Activated CD8-positive, alpha-beta T cell treated with anti-CD3 and anti-CD28 coated beads, Interleukin-2, amount 10 ng/mL, durations not matched to agents 7 days and 5 days (primary cell): ENCODE results near the gene CTBS. TPM values are rescaled to one million over a fixed set of nuclear protein-coding genes. Genes with fewer than 3 reads are reported as not detected.
A peak's percentile ranks its signal among the peaks of the same experiment; 100 is the strongest.
"Not testable (repeated sequence)": the region's sequence is repeated elsewhere in the genome, so short reads cannot be mapped to it uniquely, and the experiment has no call there.

Experiments used
- ATAC-seq: fragments of 150-1000 bp; cut with Tn5 transposase; one replicate; pipeline ENCODE4 v1.10.0; 2021; ENCODE audit warnings: moderate library complexity
- CTCF ChIA-PET: fragments of 350-600 bp; sonication (Branson Sonifier 250); formaldehyde crosslinking; loops from one replicate; lab custom pipeline; 2021; ENCODE audit warnings: antibody characterized with exemption; lab: Charles Lee
- POLR2A ChIA-PET: fragments of 350-600 bp; sonication (Branson Sonifier 250); formaldehyde crosslinking; loops from one replicate; lab custom pipeline; 2021; ENCODE audit warnings: antibody characterized with exemption; lab: Charles Lee
- DNase-seq: peaks from one replicate; pipeline ENCODE4 v3.0.0-alpha.2; 2020
- H3K27ac Mint-ChIP-seq: one replicate; pipeline ENCODE4 v1.8.0; 2021; ENCODE audit warnings: mild to moderate bottlenecking, mixed read lengths
- H3K27me3 Mint-ChIP-seq: one replicate; pipeline ENCODE4 v1.8.0; 2021; ENCODE audit warnings: low read depth, mixed read lengths
- H3K36me3 Mint-ChIP-seq: one replicate; pipeline ENCODE4 v1.8.0; 2021; ENCODE audit warnings: low read depth, mixed read lengths
- H3K4me1 Mint-ChIP-seq: one replicate; pipeline ENCODE4 v1.8.0; 2021; ENCODE audit warnings: low read depth, mixed read lengths
- H3K4me3 Mint-ChIP-seq: one replicate; pipeline ENCODE4 v1.8.0; 2021; ENCODE audit warnings: mild to moderate bottlenecking, mixed read lengths
- H3K9me3 Mint-ChIP-seq: one replicate; pipeline ENCODE4 v1.8.0; 2022; ENCODE audit warnings: mixed read lengths; ENCODE audit not compliant: insufficient read depth
- total RNA-seq, 2 experiments: library from RNA; stranded (reverse); gene quantifications; one replicate each; pipeline ENCODE4 v1.2.3, GENCODE V29; 2021

CTBS gene
- total RNA-seq, 2 experiments from 2014 or later = 12.3 to 12.7 TPM

- no peak overlapping the region for H3K4me3 Mint-ChIP-seq
- POLR2A ChIA-PET = interaction anchor here (0.6 kb wide), 1 partner anchor 121 kb away, joined by 5 read pairs; no protein-coding TSS in a partner anchor
- H3K36me3 Mint-ChIP-seq = peaks cover 7% of the 10 kb centered on the region
- H3K27me3 Mint-ChIP-seq = no peaks in the 10 kb centered on the region
- no peak overlapping the region for H3K27ac Mint-ChIP-seq
- peaks cover 23% of the 10 kb centered on the region for H3K4me1 Mint-ChIP-seq
- ATAC-seq = no peak
- H3K9me3 Mint-ChIP-seq = no peaks in the 10 kb centered on the region
- CTCF ChIA-PET = interaction anchor here (0.7 to 2.0 kb wide), 3 partner anchors 31 to 212 kb away, joined by 3 to 4 read pairs (median 4); no protein-coding TSS in a partner anchor
- DNase-seq = no peak
Measured at GRCh38 chr1:84541679-84542078, 32.6 kb downstream of the CTBS start.

DNA sequence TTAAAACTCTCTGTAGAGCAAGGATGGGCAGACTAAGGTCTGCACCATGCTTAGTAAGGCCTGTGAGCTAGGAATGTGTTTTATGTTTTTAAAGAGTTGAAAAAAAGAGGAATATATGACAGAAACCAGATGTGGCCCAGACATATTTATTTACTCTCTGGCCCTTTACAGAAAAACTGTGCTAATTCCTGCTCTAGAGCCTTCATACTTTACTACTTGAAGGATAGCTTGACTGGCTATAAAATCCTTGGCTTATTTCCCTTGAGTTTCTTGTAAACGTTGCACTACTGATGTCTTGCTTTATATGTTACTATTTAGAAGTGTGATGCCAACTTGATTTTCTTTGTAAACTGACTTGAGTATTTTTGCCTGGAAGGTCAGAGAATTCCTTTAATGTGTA is 33.5 kb downstream of the CTBS start:
- H3K4me3 Mint-ChIP-seq = no peak overlapping the region
- H3K36me3 Mint-ChIP-seq = peaks cover 7% of the 10 kb centered on the region
- no peak for ATAC-seq
- no peak overlapping the region for H3K27ac Mint-ChIP-seq
- DNase-seq = no peak
- ChIA-PET POLR2A (no interaction called here), CTCF (interaction anchor here (0.8 to 1.2 kb wide), 2 partner anchors 79 to 98 kb away, joined by 4 read pairs; no protein-coding TSS in a partner anchor)
- H3K9me3 Mint-ChIP-seq = no peaks in the 10 kb centered on the region
- H3K27me3 Mint-ChIP-seq = no peaks in the 10 kb centered on the region
- peaks cover 23% of the 10 kb centered on the region for H3K4me1 Mint-ChIP-seq

- peaks cover 23% of the 10 kb centered on the region for H3K4me1 Mint-ChIP-seq
- H3K27ac Mint-ChIP-seq = no peak overlapping the region
- H3K27me3 Mint-ChIP-seq = no peaks in the 10 kb centered on the region
- H3K36me3 Mint-ChIP-seq = peaks cover 7% of the 10 kb centered on the region
- H3K4me3 Mint-ChIP-seq = no peak overlapping the region
- H3K9me3 Mint-ChIP-seq = no peaks in the 10 kb centered on the region
- ChIA-PET CTCF (interaction anchor here (1.2 kb wide), 1 partner anchor 97 kb away, joined by 4 read pairs; no protein-coding TSS in a partner anchor), POLR2A (no interaction called here)
- no peak for ATAC-seq
- DNase-seq = no peak
Measured at GRCh38 chr1:84539972-84540371, 34.3 kb downstream of the CTBS start.

- Mint-ChIP-seq H3K4me3 (no peak overlapping the region), H3K27me3 (no peaks in the 10 kb centered on the region), H3K27ac (no peak overlapping the region), H3K36me3 (peaks cover 7% of the 10 kb centered on the region), H3K9me3 (no peaks in the 10 kb centered on the region), H3K4me1 (peaks cover 23% of the 10 kb centered on the region)
- no peak for DNase-seq
- peak; percentile 15 for ATAC-seq
- POLR2A ChIA-PET = interaction anchor here (1.1 kb wide), 1 partner anchor 32 kb away, joined by 7 read pairs; the partner anchor contains the start of genes GNG5 and SPATA1
- CTCF ChIA-PET = no interaction called here
Measured at GRCh38 chr1:84538599-84538998, 35.6 kb downstream of the CTBS start.

- DNase-seq (no peak), ATAC-seq (no peak)
- POLR2A ChIA-PET = no interaction called here
- Mint-ChIP-seq H3K9me3 (no peaks in the 10 kb centered on the region), H3K27ac (no peak overlapping the region), H3K36me3 (peaks cover 6% of the 10 kb centered on the region), H3K4me1 (no peaks in the 10 kb centered on the region), H3K4me3 (no peak overlapping the region), H3K27me3 (no peaks in the 10 kb centered on the region)
- CTCF ChIA-PET = no interaction called here
Measured at GRCh38 chr1:84525779-84526178, 48.5 kb downstream of the CTBS start.

- POLR2A ChIA-PET = interaction anchor here (1.5 kb wide), 1 partner anchor 18 kb away, joined by 5 read pairs; the partner anchor contains the start of genes GNG5 and SPATA1
- H3K4me3 Mint-ChIP-seq = no peak overlapping the region
Measured at GRCh38 chr1:84524590-84524989, 49.6 kb downstream of the CTBS start.

DNA sequence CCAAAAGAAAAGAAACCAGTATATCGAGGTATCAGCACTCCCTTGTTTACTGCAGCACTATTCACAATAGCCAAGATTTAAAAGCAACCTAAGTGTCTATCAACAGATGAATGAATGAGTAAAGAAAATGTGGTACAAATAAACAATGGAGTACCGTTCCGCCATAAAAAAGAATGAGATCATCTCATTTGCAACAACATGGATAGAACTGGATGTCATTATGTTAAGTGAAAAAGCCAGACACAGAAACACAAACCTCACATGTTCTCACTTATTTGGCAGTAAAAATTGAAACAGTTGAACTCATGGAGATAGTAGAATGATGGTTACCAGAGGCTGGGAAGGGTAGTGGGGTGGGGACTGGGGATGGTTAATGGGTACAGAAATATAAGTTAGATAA is 63.6 kb downstream of the CTBS start:
- Mint-ChIP-seq H3K36me3 (peaks cover 20% of the 10 kb centered on the region), H3K27me3 (no peaks in the 10 kb centered on the region), H3K4me1 (peaks cover 6% of the 10 kb centered on the region), H3K4me3 (no peak overlapping the region), H3K27ac (no peak overlapping the region), H3K9me3 (peaks cover 9% of the 10 kb centered on the region)
- ChIA-PET POLR2A (no interaction called here), CTCF (interaction anchor here (2.1 kb wide), 1 partner anchor 63 kb away, joined by 4 read pairs; the partner anchor contains the start of gene CTBS)
- ATAC-seq (no peak), DNase-seq (no peak)

More at GRCh38 chr1:84524590-84524989, 49.6 kb downstream of the CTBS start:
- DNase-seq (no peak), ATAC-seq (no peak)
- CTCF ChIA-PET = interaction anchor here (1.9 kb wide), 1 partner anchor 12 kb away, joined by 5 read pairs; no protein-coding TSS in a partner anchor
- H3K9me3 Mint-ChIP-seq = no peaks in the 10 kb centered on the region
- peaks cover 6% of the 10 kb centered on the region for H3K36me3 Mint-ChIP-seq
- H3K27ac Mint-ChIP-seq = no peak overlapping the region
- no peaks in the 10 kb centered on the region for H3K27me3 Mint-ChIP-seq
- H3K4me1 Mint-ChIP-seq = no peaks in the 10 kb centered on the region

DNA sequence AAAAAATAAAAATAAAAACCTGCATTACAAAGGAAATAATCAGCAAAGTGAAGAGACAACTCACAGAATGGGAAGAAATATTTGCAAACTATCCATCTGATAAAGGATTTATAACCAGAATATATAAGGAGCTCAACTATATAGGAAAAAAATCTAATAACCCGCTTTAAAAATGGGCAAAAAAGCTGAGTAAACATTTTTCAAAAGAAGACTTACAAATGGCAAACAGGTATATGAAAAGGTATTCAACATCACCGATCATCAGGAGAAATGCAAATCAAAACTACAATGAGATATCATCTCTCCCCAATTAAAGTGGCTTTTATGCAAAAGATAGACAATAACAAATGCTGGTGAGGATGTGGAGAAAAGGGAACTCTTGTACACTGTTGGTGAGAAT is 64.1 kb downstream of the CTBS start:
- POLR2A ChIA-PET = no interaction called here
- no peak for DNase-seq

DNA sequence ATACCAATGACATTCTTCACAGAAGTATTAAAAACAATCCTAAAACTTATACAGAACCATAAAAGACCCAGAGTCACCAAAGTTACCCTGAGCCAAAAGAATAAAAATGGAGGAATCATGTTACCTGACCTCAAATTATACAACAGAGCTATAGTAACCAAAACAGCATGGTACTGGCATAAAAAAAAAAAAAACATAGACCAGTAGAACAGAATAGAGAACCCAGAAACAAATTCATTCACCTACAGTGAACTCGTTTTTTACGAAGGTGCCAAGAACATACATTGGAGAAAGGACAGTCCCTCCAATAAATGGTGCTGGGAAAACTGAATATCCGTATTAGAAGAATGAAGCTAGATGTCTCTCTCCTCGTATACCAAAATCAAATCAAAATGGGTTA is 65.2 kb downstream of the CTBS start:
- DNase-seq (no peak), ATAC-seq (no peak)
- peaks cover 32% of the 10 kb centered on the region for H3K36me3 Mint-ChIP-seq
- ChIA-PET POLR2A (interaction anchor here (0.8 to 0.9 kb wide), 2 partner anchors 65 to 70 kb away, joined by 4 to 5 read pairs; partner anchors contain the start of gene CTBS), CTCF (interaction anchor here (1.3 to 2.1 kb wide), 2 partner anchors 65 to 111 kb away, joined by 4 read pairs; partner anchors contain the start of gene CTBS)
- no peak overlapping the region for H3K27ac Mint-ChIP-seq
- H3K4me1 Mint-ChIP-seq = peaks cover 15% of the 10 kb centered on the region
- no peak overlapping the region for H3K4me3 Mint-ChIP-seq
- no peaks in the 10 kb centered on the region for H3K27me3 Mint-ChIP-seq
- H3K9me3 Mint-ChIP-seq = peaks cover 9% of the 10 kb centered on the region

More for the DNA sequence above, 64.1 kb downstream of the CTBS start:
- H3K27ac Mint-ChIP-seq = no peak overlapping the region
- no peaks in the 10 kb centered on the region for H3K27me3 Mint-ChIP-seq
- CTCF ChIA-PET = interaction anchor here (2.1 kb wide), 1 partner anchor 64 kb away, joined by 4 read pairs; the partner anchor contains the start of gene CTBS
- H3K9me3 Mint-ChIP-seq = peaks cover 9% of the 10 kb centered on the region
- H3K36me3 Mint-ChIP-seq = peaks cover 24% of the 10 kb centered on the region
- H3K4me3 Mint-ChIP-seq = no peak overlapping the region
- H3K4me1 Mint-ChIP-seq = peaks cover 6% of the 10 kb centered on the region
- ATAC-seq = no peak

GRCh38 chr1:84508510-84508909 is 65.7 kb downstream of the CTBS start:
- Mint-ChIP-seq H3K27ac (no peak overlapping the region), H3K4me3 (peak overlapping the region; percentile 9), H3K9me3 (peaks cover 9% of the 10 kb centered on the region), H3K27me3 (no peaks in the 10 kb centered on the region), H3K4me1 (peaks cover 21% of the 10 kb centered on the region), H3K36me3 (peaks cover 32% of the 10 kb centered on the region)
- ChIA-PET CTCF (interaction anchor here (1.3 to 2.1 kb wide), 2 partner anchors 65 to 112 kb away, joined by 4 read pairs; partner anchors contain the start of gene CTBS), POLR2A (interaction anchor here (0.8 to 0.9 kb wide), 2 partner anchors 65 to 70 kb away, joined by 4 to 5 read pairs; partner anchors contain the start of gene CTBS)
- DNase-seq (no peak), ATAC-seq (no peak)

- DNase-seq, H3K27me3 Mint-ChIP-seq, H3K9me3 Mint-ChIP-seq, CTCF ChIA-PET, ATAC-seq, POLR2A ChIA-PET, H3K27ac Mint-ChIP-seq: not testable (repeated sequence)
- Mint-ChIP-seq H3K4me3 (peak overlapping the region; percentile 36), H3K36me3 (peaks cover 37% of the 10 kb centered on the region), H3K4me1 (peaks cover 27% of the 10 kb centered on the region)
Measured at GRCh38 chr1:84507887-84508286, 66.4 kb downstream of the CTBS start.
